PFSK-1 (cell line): ENCODE results near the gene CLEC17A.

Source experiments
- FOXP2 ChIP-seq: optimal IDR thresholded peaks from 2 replicates; pipeline ENCODE3; 2011; ENCODE audit warnings: borderline replicate concordance, control low read depth, inconsistent platforms; ENCODE audit not compliant: insufficient read depth; ENCODE audit errors: extremely low read length, extremely low read depth
- POLR2AphosphoS5 ChIP-seq: IDR thresholded peaks from 2 replicates; pipeline ENCODE4 v1.6.1; 2012; ENCODE audit warnings: low read depth, mild to moderate bottlenecking, control low read depth, low read length, moderate library complexity
- SIN3A ChIP-seq: IDR thresholded peaks from 2 replicates; pipeline ENCODE4 v1.6.1; 2012; ENCODE audit warnings: mild to moderate bottlenecking, low read length, moderate library complexity, borderline replicate concordance; ENCODE audit not compliant: insufficient read depth
- TAF1 ChIP-seq: IDR thresholded peaks from 2 replicates; pipeline ENCODE4 v1.6.1; 2012; ENCODE audit warnings: low read length, control low read depth, borderline replicate concordance; ENCODE audit not compliant: insufficient read depth
- TF ChIP-seq, protein P1 (sequence below), 2 experiments: IDR thresholded peaks; 2 replicates each; pipeline versions ENCODE4 v1.6.1 to v1.8.0; 2011 to 2012; ENCODE audit warnings: low read depth in 2 of 2, low read length in 2 of 2, control low read depth in 1 of 2, inconsistent platforms in 1 of 2, mild to moderate bottlenecking in 1 of 2, moderate library complexity in 1 of 2; ENCODE audit not compliant: insufficient read depth in 1 of 2

CLEC17A gene

DNA sequence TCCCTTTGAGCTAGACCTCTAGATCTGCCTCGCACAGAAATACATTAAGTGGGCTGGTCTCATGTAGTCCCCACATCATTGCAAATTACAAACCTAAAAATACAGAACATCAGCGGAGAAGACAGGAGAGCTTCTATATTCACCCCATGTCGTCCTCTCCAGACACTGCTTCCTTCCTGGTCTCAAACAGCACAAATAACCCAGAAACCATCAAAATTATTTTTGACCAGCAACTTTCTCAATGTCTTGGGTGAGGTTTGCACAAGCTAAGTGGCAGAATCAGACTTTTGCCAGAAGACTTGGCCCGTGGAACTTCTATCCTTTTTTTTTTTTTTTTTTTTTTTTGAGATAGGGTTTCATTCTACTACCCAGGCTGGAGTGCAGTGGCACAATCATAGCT is 28.2 kb downstream of the CLEC17A start:
- TF ChIP-seq FOXP2 (no peak), SIN3A (no peak), TAF1 (no peak), POLR2AphosphoS5 (no peak)
- TF ChIP-seq, protein P1, sequence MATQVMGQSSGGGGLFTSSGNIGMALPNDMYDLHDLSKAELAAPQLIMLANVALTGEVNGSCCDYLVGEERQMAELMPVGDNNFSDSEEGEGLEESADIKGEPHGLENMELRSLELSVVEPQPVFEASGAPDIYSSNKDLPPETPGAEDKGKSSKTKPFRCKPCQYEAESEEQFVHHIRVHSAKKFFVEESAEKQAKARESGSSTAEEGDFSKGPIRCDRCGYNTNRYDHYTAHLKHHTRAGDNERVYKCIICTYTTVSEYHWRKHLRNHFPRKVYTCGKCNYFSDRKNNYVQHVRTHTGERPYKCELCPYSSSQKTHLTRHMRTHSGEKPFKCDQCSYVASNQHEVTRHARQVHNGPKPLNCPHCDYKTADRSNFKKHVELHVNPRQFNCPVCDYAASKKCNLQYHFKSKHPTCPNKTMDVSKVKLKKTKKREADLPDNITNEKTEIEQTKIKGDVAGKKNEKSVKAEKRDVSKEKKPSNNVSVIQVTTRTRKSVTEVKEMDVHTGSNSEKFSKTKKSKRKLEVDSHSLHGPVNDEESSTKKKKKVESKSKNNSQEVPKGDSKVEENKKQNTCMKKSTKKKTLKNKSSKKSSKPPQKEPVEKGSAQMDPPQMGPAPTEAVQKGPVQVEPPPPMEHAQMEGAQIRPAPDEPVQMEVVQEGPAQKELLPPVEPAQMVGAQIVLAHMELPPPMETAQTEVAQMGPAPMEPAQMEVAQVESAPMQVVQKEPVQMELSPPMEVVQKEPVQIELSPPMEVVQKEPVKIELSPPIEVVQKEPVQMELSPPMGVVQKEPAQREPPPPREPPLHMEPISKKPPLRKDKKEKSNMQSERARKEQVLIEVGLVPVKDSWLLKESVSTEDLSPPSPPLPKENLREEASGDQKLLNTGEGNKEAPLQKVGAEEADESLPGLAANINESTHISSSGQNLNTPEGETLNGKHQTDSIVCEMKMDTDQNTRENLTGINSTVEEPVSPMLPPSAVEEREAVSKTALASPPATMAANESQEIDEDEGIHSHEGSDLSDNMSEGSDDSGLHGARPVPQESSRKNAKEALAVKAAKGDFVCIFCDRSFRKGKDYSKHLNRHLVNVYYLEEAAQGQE (IDR thresholded peaks at IDR 0.05; ENCODE audit: insufficient read depth in 1 of 2, low read depth in 2 of 2, low read length in 2 of 2): no peak

GRCh38 chr19:14612657-14613056 is 29.8 kb downstream of the CLEC17A start:
- TF ChIP-seq, protein P1 (IDR thresholded peaks at IDR 0.05; ENCODE audit: insufficient read depth in 1 of 2, low read depth in 2 of 2, low read length in 2 of 2): no peak
- no peak for TF ChIP-seq POLR2AphosphoS5
- TF ChIP-seq FOXP2: no peak
- TF ChIP-seq SIN3A: no peak

GRCh38 chr19:14614099-14614412 is 31.2 kb downstream of the CLEC17A start:
- TF ChIP-seq, protein P1 (IDR thresholded peaks at IDR 0.05; ENCODE audit: insufficient read depth in 1 of 2, low read depth in 2 of 2, low read length in 2 of 2): no peak
- TF ChIP-seq FOXP2 (no peak), SIN3A (no peak), TAF1 (no peak), POLR2AphosphoS5 (no peak)

- TF ChIP-seq POLR2AphosphoS5 (no peak), TAF1 (no peak), SIN3A (no peak), FOXP2 (no peak)
- TF ChIP-seq, protein P1 (IDR thresholded peaks at IDR 0.05; ENCODE audit: insufficient read depth in 1 of 2, low read depth in 2 of 2, low read length in 2 of 2): no peak
Observed at GRCh38 chr19:14615623-14616022, 32.7 kb downstream of the CLEC17A start.

DNA sequence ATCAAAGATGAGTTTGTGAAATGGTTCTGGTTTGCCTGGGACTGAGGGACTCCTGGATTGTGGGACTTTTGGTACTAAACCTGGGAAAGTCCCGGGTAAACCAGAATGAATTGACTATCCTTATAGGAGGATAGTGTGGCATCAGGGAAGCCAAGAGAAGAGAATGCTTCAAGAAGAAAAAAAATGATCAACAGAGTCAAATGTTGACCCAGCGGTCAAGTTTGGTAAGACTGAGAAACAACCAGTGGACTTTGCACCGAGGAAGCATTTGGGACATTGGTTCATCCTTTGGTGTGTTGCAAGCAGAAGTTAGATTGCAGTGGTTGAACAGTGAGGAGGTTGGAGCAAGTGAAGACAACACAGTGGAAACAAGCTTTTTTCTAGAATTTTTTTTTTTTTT is 33.5 kb downstream of the CLEC17A start:
- TF ChIP-seq TAF1 (no peak), POLR2AphosphoS5 (no peak), FOXP2 (no peak), SIN3A (no peak)
- TF ChIP-seq, protein P1 (IDR thresholded peaks at IDR 0.05; ENCODE audit: insufficient read depth in 1 of 2, low read depth in 2 of 2, low read length in 2 of 2): no peak
